LNCaP clone FGC (cell line): ENCODE data around the gene PAX6.

Experiments used
- DNase-seq: peaks from one replicate; pipeline ENCODE4 v3.0.0-alpha.2; 2011; ENCODE audit warnings: low read depth
- H3K4me3 ChIP-seq: 2 replicates; pipeline ENCODE4 v1.5.1; 2011; ENCODE audit warnings: mild to moderate bottlenecking, low read depth, low read length, control low read depth
- CTCF ChIP-seq: IDR thresholded peaks from 2 replicates; pipeline ENCODE4 v1.5.1; 2012; ENCODE audit warnings: mild to moderate bottlenecking; ENCODE audit not compliant: control insufficient read depth, insufficient read depth; ENCODE audit errors: extremely low read depth

Gene PAX6

GRCh38 chr11:31786996-31787685 is 24.0 kb downstream of the PAX6 start:
- DNase-seq = no peak
- no peak for TF ChIP-seq CTCF
- no peak overlapping the region for H3K4me3 ChIP-seq

GRCh38 chr11:31784611-31785010 is 26.5 kb downstream of the PAX6 start:
- TF ChIP-seq CTCF = no peak
- H3K4me3 ChIP-seq = no peak overlapping the region
- no peak for DNase-seq

GRCh38 chr11:31783252-31783651 is 27.9 kb downstream of the PAX6 start:
- H3K4me3 ChIP-seq = no peak overlapping the region
- no peak for TF ChIP-seq CTCF
- DNase-seq = no peak

GRCh38 chr11:31782257-31782656 is 28.9 kb downstream of the PAX6 start:
- no peak overlapping the region for H3K4me3 ChIP-seq
- TF ChIP-seq CTCF = no peak
- no peak for DNase-seq

GRCh38 chr11:31780480-31780971 is 30.6 kb downstream of the PAX6 start:
- no peak overlapping the region for H3K4me3 ChIP-seq
- no peak for DNase-seq
- TF ChIP-seq CTCF = no peak

- H3K4me3 ChIP-seq = no peak overlapping the region
- DNase-seq = no peak
- no peak for TF ChIP-seq CTCF
These were observed 31.0 kb downstream of the PAX6 start for GRCh38 chr11:31780078-31780477.

- no peak for TF ChIP-seq CTCF
- DNase-seq = no peak
- H3K4me3 ChIP-seq = no peak overlapping the region
These were observed 31.7 kb downstream of the PAX6 start for GRCh38 chr11:31779374-31779791.
